B cell (primary cell): Measurements from ENCODE around the gene GPR87. TPM values are rescaled to one million over a fixed set of nuclear protein-coding genes. Genes with fewer than 3 reads are reported as not detected.

Experiments used
- ATAC-seq: fragments of 200-7000 bp; cut with Tn5 transposase; one replicate; pipeline ENCODE4 v1.10.0; 2021; ENCODE audit warnings: low read depth, mild to moderate bottlenecking, moderate number of reproducible peaks, moderate library complexity
- CTCF ChIA-PET: fragments of 350-600 bp; sonication (Branson Sonifier 250); formaldehyde crosslinking; loops from one replicate; lab custom pipeline; 2021; ENCODE audit warnings: antibody characterized with exemption, inconsistent platforms; lab: Charles Lee
- POLR2A ChIA-PET: fragments of 350-600 bp; sonication (Branson Sonifier 250); formaldehyde crosslinking; loops from one replicate; lab custom pipeline; 2021; ENCODE audit warnings: antibody characterized with exemption; lab: Charles Lee
- DNase-seq: peaks from one replicate; pipeline ENCODE4 v3.0.0; 2013
- H2AFZ ChIP-seq: 2 replicates; pipeline ENCODE4 v1.6.1; 2012; ENCODE audit warnings: mild to moderate bottlenecking, low read depth, low read length; ENCODE audit not compliant: insufficient read depth, poor library complexity, severe bottlenecking
- H3K27ac ChIP-seq, 2 donors: 1 replicate in 1 of 2; 2 replicates in 1 of 2; pipeline ENCODE4 v1.5.1; 2012 to 2013; ENCODE audit warnings: low read length in 2 of 2, mild to moderate bottlenecking in 2 of 2, moderate library complexity in 1 of 2
- H3K27me3 ChIP-seq, 4 experiments: fragments of 200-600 bp in 1 of 4; sonication (generic) in 1 of 4; replicated peaks in 1 of 4; 1 replicate in 2 of 4; 2 replicates in 2 of 4; pipeline versions ENCODE4 v1.6.1 to v1.7.0; 2013 to 2016; ENCODE audit warnings: low read length in 3 of 4, mild to moderate bottlenecking in 2 of 4, mixed read lengths in 1 of 4, moderate library complexity in 1 of 4; ENCODE audit not compliant: insufficient read depth in 4 of 4, control insufficient read depth in 3 of 4; ENCODE audit errors: control extremely low read depth in 1 of 4
- H3K36me3 ChIP-seq, 2 experiments: replicated peaks in 1 of 2; 1 replicate in 1 of 2; 2 replicates in 1 of 2; pipeline versions ENCODE4 v1.6.1 to v1.7.1; 2013; ENCODE audit warnings: low read length in 1 of 2; ENCODE audit not compliant: insufficient read depth in 2 of 2, control insufficient read depth in 1 of 2; ENCODE audit errors: control extremely low read depth in 1 of 2, extremely low read depth in 1 of 2
- H3K4me1 ChIP-seq, 2 donors: fragments of 200-600 bp in 1 of 2; sonication (generic) in 1 of 2; 1 replicate in 1 of 2; 2 replicates in 1 of 2; pipeline versions ENCODE4 v1.5.1 to v1.6.1; 2013 to 2017; ENCODE audit warnings: low read length in 2 of 2; ENCODE audit not compliant: control insufficient read depth in 2 of 2, insufficient read depth in 2 of 2
- H3K4me2 ChIP-seq: replicated peaks from 2 replicates; pipeline ENCODE3; 2012; ENCODE audit warnings: mild to moderate bottlenecking, low read depth, low read length; ENCODE audit not compliant: poor library complexity, severe bottlenecking
- H3K4me3 ChIP-seq, 5 experiments: fragments of 200-600 bp in 1 of 5; sonication (generic) in 1 of 5; 1 replicate in 3 of 5; 2 replicates in 2 of 5; pipeline versions ENCODE4 v1.5.1 to v1.7.0; 2011 to 2016; ENCODE audit warnings: low read length in 4 of 5, mild to moderate bottlenecking in 4 of 5, low read depth in 2 of 5, control low read depth in 1 of 5, moderate library complexity in 1 of 5; ENCODE audit not compliant: insufficient read depth in 1 of 5; ENCODE audit errors: control extremely low read depth in 1 of 5, extremely low read depth in 1 of 5
- H3K79me2 ChIP-seq: fragments of 200-600 bp; sonication (generic); one replicate; pipeline ENCODE4 v1.6.0; 2016; ENCODE audit warnings: low read length; ENCODE audit not compliant: control insufficient read depth, insufficient read depth
- H3K9ac ChIP-seq: fragments of 200-600 bp; sonication (generic); 2 replicates; pipeline ENCODE4 v1.6.1; 2017; ENCODE audit warnings: mild to moderate bottlenecking, low read length, moderate library complexity
- H3K9me3 ChIP-seq, 3 donors: one replicate each; pipeline versions ENCODE4 v1.6.1 to v1.7.1; 2013; ENCODE audit warnings: low read length in 2 of 3; ENCODE audit not compliant: control insufficient read depth in 2 of 3, insufficient read depth in 1 of 3; ENCODE audit errors: control extremely low read depth in 1 of 3
- H4K20me1 ChIP-seq: 2 replicates; pipeline ENCODE4 v1.6.0; 2012; ENCODE audit warnings: mild to moderate bottlenecking, low read length; ENCODE audit not compliant: insufficient read depth, control insufficient read depth, poor library complexity, severe bottlenecking
- H3K27ac Mint-ChIP-seq: one replicate; pipeline ENCODE4 v1.8.0; 2021; ENCODE audit warnings: mixed read lengths
- H3K27me3 Mint-ChIP-seq: one replicate; pipeline ENCODE4 v1.8.0; 2021; ENCODE audit warnings: mixed read lengths
- H3K4me1 Mint-ChIP-seq: one replicate; pipeline ENCODE4 v1.8.0; 2021; ENCODE audit warnings: mixed read lengths
- H3K4me3 Mint-ChIP-seq: one replicate; pipeline ENCODE4 v1.8.0; 2021; ENCODE audit warnings: mixed read lengths
- H3K9me3 Mint-ChIP-seq: one replicate; pipeline ENCODE4 v1.8.0; 2022; ENCODE audit warnings: mixed read lengths; ENCODE audit not compliant: insufficient read depth
- CTCF ChIP-seq: fragments of 200-600 bp; IDR thresholded peaks from one replicate; pipeline ENCODE4 v1.8.0; 2022; ENCODE audit warnings: antibody characterized with exemption, mild to moderate bottlenecking
- EZH2 ChIP-seq: IDR thresholded peaks from 2 replicates; pipeline ENCODE4 v1.6.1; 2012; ENCODE audit warnings: borderline replicate concordance, low read depth, mild to moderate bottlenecking, moderate library complexity, low read length; ENCODE audit not compliant: insufficient read depth, poor library complexity, severe bottlenecking
- WGBS: methylation state at CpG from one replicate; pipeline ENCODE4 v1.1.5; 2013; ENCODE audit warnings: missing lambda C conversion rate; ENCODE audit not compliant: insufficient coverage; 5-methylcytosine and 5-hydroxymethylcytosine counted together
- intact Hi-C: fragments of 100-400 bp; cut with micrococcal nuclease; formaldehyde crosslinking; loops from one replicate; pipeline ENCODE4 v1.10.0; 2022
- polyA minus RNA-seq: library from RNA; depleted of rRNA, polyadenylated mRNA; stranded (reverse); fragments of >200 nt; gene quantifications from 2 replicates; pipeline ENCODE4 v1.2.3, GENCODE V29; 2012
- polyA plus RNA-seq: library from polyadenylated mRNA; depleted of rRNA; stranded (reverse); fragments of >200 nt; gene quantifications from 2 replicates; pipeline ENCODE4 v1.2.3, GENCODE V29; 2012
- total RNA-seq, 2 donors: library from RNA; stranded (reverse); fragments of 120-200 nt in 1 of 2; gene quantifications; 1 replicate in 1 of 2; 2 replicates in 1 of 2; pipeline versions ENCODE4 v1.2.3 to v1.2.4, GENCODE V29; 2013 to 2022

GPR87 gene
- not detected in 2 replicates for total RNA-seq
- not detected for total RNA-seq (2013)
- not detected in 2 replicates for polyA plus RNA-seq
- polyA minus RNA-seq, result not detected in 2 replicates

- H3K27ac ChIP-seq, result no peak within 1 kb of the TSS
- H3K36me3 ChIP-seq, result no peaks in the 10 kb centered on the region
- ATAC-seq (no peak), DNase-seq (no peak)
- H3K4me2 ChIP-seq, result no peak within 1 kb of the TSS
- H3K9ac ChIP-seq, result no peak within 1 kb of the TSS
- CTCF ChIA-PET, result interaction anchor here (1.0 kb wide), 1 partner anchor 10 kb away, joined by 3 read pairs; no protein-coding TSS in a partner anchor
- Mint-ChIP-seq H3K4me1 (no peaks in the 10 kb centered on the region), H3K4me3 (no peak within 1 kb of the TSS), H3K27ac (no peak within 1 kb of the TSS), H3K27me3 (no peaks in the 10 kb centered on the region), H3K9me3 (no peaks in the 10 kb centered on the region)
- no peak within 1 kb of the TSS for H2AFZ ChIP-seq
- H3K4me3 ChIP-seq, result no peak within 1 kb of the TSS
- POLR2A ChIA-PET, result no interaction called here
- TF ChIP-seq CTCF (no peak), EZH2 (no peak)
- no peaks in the 10 kb centered on the region for H3K4me1 ChIP-seq
- intact Hi-C loops, result no loop called here
- H3K27me3 ChIP-seq, result no peaks in the 10 kb centered on the region
- H3K9me3 ChIP-seq, result no peaks in the 10 kb centered on the region
- WGBS, result 80% methylated on average over 1 of the region's 7 CpGs
- H4K20me1 ChIP-seq, result no peaks in the 10 kb centered on the region
- H3K79me2 ChIP-seq, result no peaks in the 10 kb centered on the region
These were observed at the start of gene GPR87 for GRCh38 chr3:151316267-151316991. GPR87 (minus strand) TSS chr3:151316820; CDS start chr3:151300100, 16,720 bp downstream.

- TF ChIP-seq CTCF, result no peak
- Mint-ChIP-seq H3K27ac (no peak overlapping the region), H3K4me3 (no peak overlapping the region), H3K27me3 (no peaks in the 10 kb centered on the region), H3K9me3 (no peaks in the 10 kb centered on the region), H3K4me1 (peaks cover 4% of the 10 kb centered on the region)
- no peak for ATAC-seq
- Histone ChIP-seq H3K27ac (no peak overlapping the region), H2AFZ (no peak overlapping the region), H3K4me3 (no peak overlapping the region), H3K36me3 (no peaks in the 10 kb centered on the region), H3K4me1 (no peaks in the 10 kb centered on the region), H3K79me2 (no peaks in the 10 kb centered on the region), H3K9ac (no peak overlapping the region), H3K27me3 (no peaks in the 10 kb centered on the region), H3K9me3 (no peaks in the 10 kb centered on the region), H4K20me1 (no peaks in the 10 kb centered on the region), H3K4me2 (no peak overlapping the region)
- no peak for DNase-seq
- intact Hi-C loops, result no loop called here
- POLR2A ChIA-PET, result no interaction called here
- WGBS, result no CpG with 5 or more reads among the region's 3 CpGs
- CTCF ChIA-PET, result interaction anchor here (1.0 to 1.1 kb wide), 2 partner anchors 10 to 35 kb away, joined by 3 to 4 read pairs; no protein-coding TSS in a partner anchor
These were observed 46.1 kb upstream of the GPR87 start for GRCh38 chr3:151362751-151363174.
